IMR-90 (cell line): Measurements from ENCODE around the gene ELL. TPM values are rescaled to one million over a fixed set of nuclear protein-coding genes. Genes with fewer than 3 reads are reported as not detected.

Source experiments
- ATAC-seq: fragments of 200-7000 bp; cut with Tn5 transposase; 2 replicates; pipeline ENCODE4 v1.9.1; 2020; ENCODE audit warnings: low read depth, mild to moderate bottlenecking, moderate library complexity
- BruUV-seq: library from RNA; stranded (reverse); fragments of 400-500 nt; replicated peaks from 2 replicates; lab custom pipeline; 2021; lab: Mats Ljungman, UMichigan
- CTCF ChIA-PET: fragments of 300-600 bp; formaldehyde crosslinking; extraction: SDS; loops from one replicate; lab custom pipeline; 2021; ENCODE audit warnings: antibody characterized with exemption; lab: Yijun Ruan, JAX
- POLR2A ChIA-PET: fragments of 300-600 bp; sonication (Branson Sonifier 250); formaldehyde crosslinking; loops from one replicate; lab custom pipeline; 2022; ENCODE audit warnings: antibody characterized with exemption; ENCODE audit not compliant: unreplicated experiment; lab: Charles Lee
- DNase-seq: peaks from one replicate; pipeline ENCODE4 v3.0.0; 2013
- H2AFZ ChIP-seq: replicated peaks from 2 replicates; pipeline ENCODE3; 2013; ENCODE audit warnings: low read length, mild to moderate bottlenecking; ENCODE audit not compliant: poor library complexity
- H2AK5ac ChIP-seq: 2 replicates; pipeline ENCODE4 v1.6.1; 2013; ENCODE audit warnings: low read depth, low read length, inconsistent platforms
- H2AK9ac ChIP-seq: replicated peaks from 2 replicates; pipeline ENCODE3; 2013; ENCODE audit warnings: mild to moderate bottlenecking, low read depth, low read length, moderate library complexity; ENCODE audit not compliant: poor library complexity
- H2BK120ac ChIP-seq: 2 replicates; pipeline ENCODE4 v1.6.1; 2013; ENCODE audit warnings: low read depth, low read length, inconsistent platforms
- H2BK15ac ChIP-seq: 3 replicates; pipeline ENCODE4 v1.6.1; 2013; ENCODE audit warnings: low read depth, low read length, inconsistent platforms
- H2BK20ac ChIP-seq: 2 replicates; pipeline ENCODE4 v1.6.1; 2013; ENCODE audit warnings: low read depth, mild to moderate bottlenecking, inconsistent platforms, low read length, moderate library complexity
- H2BK5ac ChIP-seq: 2 replicates; pipeline ENCODE4 v1.6.1; 2013; ENCODE audit warnings: mild to moderate bottlenecking, low read depth, low read length, inconsistent platforms; ENCODE audit not compliant: poor library complexity, severe bottlenecking
- H3K14ac ChIP-seq: replicated peaks from 2 replicates; pipeline ENCODE4 v1.6.1; 2013; ENCODE audit warnings: low read depth, low read length, inconsistent platforms
- H3K18ac ChIP-seq: 2 replicates; pipeline ENCODE4 v1.6.1; 2013; ENCODE audit warnings: low read depth, low read length, control low read depth
- H3K23ac ChIP-seq: 2 replicates; pipeline ENCODE4 v1.6.1; 2013; ENCODE audit warnings: low read depth, low read length, inconsistent platforms
- H3K27ac ChIP-seq: 2 replicates; pipeline ENCODE4 v1.5.1; 2013; ENCODE audit warnings: mild to moderate bottlenecking, control low read depth, low read length; ENCODE audit not compliant: insufficient read depth
- H3K27me3 ChIP-seq: 2 replicates; pipeline ENCODE4 v1.6.1; 2013; ENCODE audit warnings: low read length; ENCODE audit not compliant: control insufficient read depth, insufficient read depth
- H3K36me3 ChIP-seq: 2 replicates; pipeline ENCODE4 v1.6.1; 2013; ENCODE audit warnings: low read length, mixed read lengths; ENCODE audit not compliant: control insufficient read depth, insufficient read depth
- H3K4ac ChIP-seq: 2 replicates; pipeline ENCODE4 v1.6.1; 2013; ENCODE audit warnings: low read depth, low read length, inconsistent platforms
- H3K4me1 ChIP-seq: 2 replicates; pipeline ENCODE4 v1.6.1; 2013; ENCODE audit warnings: low read length, mixed read lengths; ENCODE audit not compliant: control insufficient read depth, insufficient read depth
- H3K4me2 ChIP-seq: 2 replicates; pipeline ENCODE4 v1.6.1; 2013; ENCODE audit warnings: low read depth, mild to moderate bottlenecking, control low read depth, low read length, moderate library complexity
- H3K4me3 ChIP-seq: 2 replicates; pipeline ENCODE4 v1.5.1; 2013; ENCODE audit warnings: low read depth, mild to moderate bottlenecking, control low read depth, low read length, moderate library complexity; ENCODE audit not compliant: insufficient read depth
- H3K56ac ChIP-seq: 2 replicates; pipeline ENCODE4 v1.6.1; 2013; ENCODE audit warnings: low read length, inconsistent platforms; ENCODE audit not compliant: insufficient read depth; ENCODE audit errors: extremely low read depth
- H3K79me1 ChIP-seq, 2 experiments: 2 replicates each; pipeline ENCODE4 v1.6.1; 2013; ENCODE audit warnings: low read length in 2 of 2, inconsistent platforms in 1 of 2, low read depth in 1 of 2
- H3K9ac ChIP-seq: 2 replicates; pipeline ENCODE4 v1.6.1; 2013; ENCODE audit warnings: low read depth, low read length, control low read depth
- H3K9me1 ChIP-seq: 2 replicates; pipeline ENCODE4 v1.6.1; 2013; ENCODE audit warnings: low read length, inconsistent platforms; ENCODE audit not compliant: insufficient read depth
- H3K9me3 ChIP-seq: 2 replicates; pipeline ENCODE4 v1.6.1; 2013; ENCODE audit warnings: low read length; ENCODE audit not compliant: control insufficient read depth, insufficient read depth
- H4K20me1 ChIP-seq: 2 replicates; pipeline ENCODE4 v1.6.1; 2013; ENCODE audit warnings: low read length, inconsistent platforms; ENCODE audit not compliant: insufficient read depth
- H4K5ac ChIP-seq: 2 replicates; pipeline ENCODE4 v1.6.1; 2013; ENCODE audit warnings: mild to moderate bottlenecking, low read depth, low read length, control low read depth
- H4K8ac ChIP-seq, 2 experiments: 2 replicates each; pipeline ENCODE4 v1.6.1; 2013; ENCODE audit warnings: low read depth in 2 of 2, low read length in 2 of 2, control low read depth in 1 of 2, inconsistent platforms in 1 of 2
- H4K91ac ChIP-seq: 2 replicates; pipeline ENCODE4 v1.6.1; 2013; ENCODE audit warnings: low read depth, low read length, inconsistent platforms; ENCODE audit not compliant: insufficient read depth
- BHLHE40 ChIP-seq: fragments of 150-350 bp; IDR thresholded peaks from 2 replicates; pipeline ENCODE4 v1.6.1; 2016; ENCODE audit warnings: mild to moderate bottlenecking, low read depth, low read length
- FOS ChIP-seq: fragments of 150-350 bp; IDR thresholded peaks from 2 replicates; pipeline ENCODE4 v1.6.1; 2016; ENCODE audit warnings: low read depth, low read length
- MAFK ChIP-seq: IDR thresholded peaks from 2 replicates; pipeline ENCODE4 v1.6.1; 2012; ENCODE audit warnings: low read depth, low read length, improper control_type of control experiment
- MXI1 ChIP-seq: IDR thresholded peaks from 2 replicates; pipeline ENCODE4 v1.6.1; 2012; ENCODE audit warnings: low read depth, mild to moderate bottlenecking, low read length, moderate library complexity, borderline replicate concordance
- POLR2A ChIP-seq: IDR thresholded peaks from 2 replicates; pipeline ENCODE4 v1.6.1; 2012; ENCODE audit warnings: mild to moderate bottlenecking, low read depth, low read length
- RCOR1 ChIP-seq: IDR thresholded peaks from 2 replicates; pipeline ENCODE4 v1.6.1; 2012; ENCODE audit warnings: mild to moderate bottlenecking, low read length, improper control_type of control experiment; ENCODE audit not compliant: insufficient replicate concordance
- RFX5 ChIP-seq: IDR thresholded peaks from 2 replicates; pipeline ENCODE4 v1.8.0; 2012; ENCODE audit warnings: low read depth, mild to moderate bottlenecking, low read length, moderate library complexity
- WGBS, 2 experiments: methylation state at CpG; one replicate each; pipeline versions ENCODE4 v1.1.5 to v1.1.7; 2013; ENCODE audit warnings: missing lambda C conversion rate in 2 of 2; ENCODE audit not compliant: insufficient read length in 1 of 2; ENCODE audit errors: extremely low coverage in 2 of 2; 5-methylcytosine and 5-hydroxymethylcytosine counted together
- dilution Hi-C: fragments of 300-500 bp; cut with HindIII; formaldehyde crosslinking; loops from one replicate; pipeline ENCODE4 v1.14.3; 2018; ENCODE audit warnings: low sequenced_read_pairs; ENCODE audit not compliant: unreplicated experiment
- in situ Hi-C: fragments of 300-500 bp; cut with MboI; formaldehyde crosslinking; loops from 3 replicates; pipeline ENCODE4 v1.14.3; 2019; ENCODE audit warnings: low sequenced_read_pairs, inconsistent platforms, mixed read lengths
- intact Hi-C: fragments of 100-400 bp; cut with micrococcal nuclease; formaldehyde crosslinking; loops from 2 replicates; pipeline ENCODE4 v1.10.0; 2022
- polyA plus RNA-seq, 3 experiments: library from polyadenylated mRNA; depleted of rRNA; stranded (reverse); fragments of >200 nt; gene quantifications; 2 replicates each; pipeline ENCODE4 v1.2.3, GENCODE V29; 2012; ENCODE audit warnings: low replicate concordance in 1 of 3
- total RNA-seq: library from RNA; depleted of rRNA; stranded (reverse); fragments of >200 nt; gene quantifications from 2 replicates; pipeline ENCODE4 v1.2.3, GENCODE V29; 2012
- TF ChIP-seq, protein P1 (sequence below): conservative IDR thresholded peaks from 2 replicates; pipeline ENCODE4 v1.5.1; 2012; ENCODE audit warnings: mild to moderate bottlenecking, low read depth, low read length, improper control_type of control experiment
- TF ChIP-seq, protein P2 (sequence below): fragments of 150-350 bp; IDR thresholded peaks from 2 replicates; pipeline ENCODE4 v1.6.1; 2016; ENCODE audit warnings: low read depth, mild to moderate bottlenecking, low read length, moderate library complexity, borderline replicate concordance

ELL gene
- total and polyA plus RNA-seq, 2 of the 4 experiments (the other 2 are of a cell fraction) = 6.3 to 13.1 TPM

DNA sequence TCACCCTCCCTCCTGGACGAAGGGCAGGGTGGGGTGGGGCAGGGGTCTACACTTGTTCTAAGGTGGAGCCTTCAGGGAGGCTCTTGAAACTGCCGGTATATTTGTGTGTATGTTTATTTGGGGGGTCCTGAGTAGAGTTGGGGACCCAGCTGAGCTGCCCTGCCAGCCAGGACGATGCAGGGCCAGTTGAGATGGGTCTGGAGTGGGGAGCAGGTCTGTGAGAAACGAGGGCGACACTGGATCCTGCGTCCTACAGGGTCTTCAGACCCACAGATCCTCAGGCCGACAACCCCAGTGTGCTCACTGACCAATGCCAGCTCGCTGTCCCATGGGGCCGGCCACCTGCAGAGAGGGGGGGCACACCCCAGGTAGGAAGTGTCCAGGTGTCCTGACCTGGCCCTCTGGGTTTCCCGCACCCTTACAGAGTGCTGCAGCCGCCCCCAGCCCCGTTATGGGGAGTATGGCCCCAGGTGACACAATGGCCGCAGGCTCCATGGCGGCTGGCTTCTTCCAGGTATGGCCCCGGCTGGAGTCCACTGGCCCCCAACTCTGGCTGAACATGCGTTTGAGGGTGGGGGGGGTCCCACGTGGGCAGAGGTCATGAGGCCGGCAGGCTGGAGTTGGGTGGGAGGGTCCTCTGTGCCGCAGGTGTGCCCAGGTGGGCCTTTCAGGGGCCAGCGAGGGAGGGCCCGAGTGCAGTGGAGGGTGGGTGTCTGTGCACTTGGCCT lies 91.3 kb downstream of the ELL start:
- H3K14ac ChIP-seq = no peak overlapping the region
- H3K27ac ChIP-seq = no peak overlapping the region
- no peaks in the 10 kb centered on the region for H3K9me3 ChIP-seq
- peaks cover 17% of the 10 kb centered on the region for H3K4me1 ChIP-seq
- peaks cover 31% of the 10 kb centered on the region for H4K20me1 ChIP-seq
- ATAC-seq = no peak
- H3K4ac ChIP-seq = no peak overlapping the region
- no peak overlapping the region for H3K9ac ChIP-seq
- H2BK5ac ChIP-seq = no peak overlapping the region
- TF ChIP-seq FOS (no peak), BHLHE40 (no peak), MAFK (no peak), MXI1 (no peak), RCOR1 (no peak), POLR2A (no peak), RFX5 (no peak)
- TF ChIP-seq, protein P1, sequence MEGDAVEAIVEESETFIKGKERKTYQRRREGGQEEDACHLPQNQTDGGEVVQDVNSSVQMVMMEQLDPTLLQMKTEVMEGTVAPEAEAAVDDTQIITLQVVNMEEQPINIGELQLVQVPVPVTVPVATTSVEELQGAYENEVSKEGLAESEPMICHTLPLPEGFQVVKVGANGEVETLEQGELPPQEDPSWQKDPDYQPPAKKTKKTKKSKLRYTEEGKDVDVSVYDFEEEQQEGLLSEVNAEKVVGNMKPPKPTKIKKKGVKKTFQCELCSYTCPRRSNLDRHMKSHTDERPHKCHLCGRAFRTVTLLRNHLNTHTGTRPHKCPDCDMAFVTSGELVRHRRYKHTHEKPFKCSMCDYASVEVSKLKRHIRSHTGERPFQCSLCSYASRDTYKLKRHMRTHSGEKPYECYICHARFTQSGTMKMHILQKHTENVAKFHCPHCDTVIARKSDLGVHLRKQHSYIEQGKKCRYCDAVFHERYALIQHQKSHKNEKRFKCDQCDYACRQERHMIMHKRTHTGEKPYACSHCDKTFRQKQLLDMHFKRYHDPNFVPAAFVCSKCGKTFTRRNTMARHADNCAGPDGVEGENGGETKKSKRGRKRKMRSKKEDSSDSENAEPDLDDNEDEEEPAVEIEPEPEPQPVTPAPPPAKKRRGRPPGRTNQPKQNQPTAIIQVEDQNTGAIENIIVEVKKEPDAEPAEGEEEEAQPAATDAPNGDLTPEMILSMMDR = no peak
- TF ChIP-seq, protein P2, sequence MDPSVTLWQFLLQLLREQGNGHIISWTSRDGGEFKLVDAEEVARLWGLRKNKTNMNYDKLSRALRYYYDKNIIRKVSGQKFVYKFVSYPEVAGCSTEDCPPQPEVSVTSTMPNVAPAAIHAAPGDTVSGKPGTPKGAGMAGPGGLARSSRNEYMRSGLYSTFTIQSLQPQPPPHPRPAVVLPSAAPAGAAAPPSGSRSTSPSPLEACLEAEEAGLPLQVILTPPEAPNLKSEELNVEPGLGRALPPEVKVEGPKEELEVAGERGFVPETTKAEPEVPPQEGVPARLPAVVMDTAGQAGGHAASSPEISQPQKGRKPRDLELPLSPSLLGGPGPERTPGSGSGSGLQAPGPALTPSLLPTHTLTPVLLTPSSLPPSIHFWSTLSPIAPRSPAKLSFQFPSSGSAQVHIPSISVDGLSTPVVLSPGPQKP = no peak
- dilution Hi-C loops = no loop called here
- H3K56ac ChIP-seq = no peak overlapping the region
- no peak overlapping the region for H4K5ac ChIP-seq
- H2AK9ac ChIP-seq = no peak overlapping the region
- H2BK20ac ChIP-seq = no peak overlapping the region
- peaks cover 12% of the 10 kb centered on the region for H3K9me1 ChIP-seq
- no peak overlapping the region for H3K4me3 ChIP-seq
- peaks cover 6% of the 10 kb centered on the region; the same call in 1 of the 2 replicates for H3K36me3 ChIP-seq
- H4K91ac ChIP-seq = no peak overlapping the region
- H3K4me2 ChIP-seq = no peak overlapping the region
- no peak overlapping the region for H2BK15ac ChIP-seq
- H2BK120ac ChIP-seq = no peak overlapping the region
- no peak overlapping the region for H3K23ac ChIP-seq
- H3K18ac ChIP-seq = no peak overlapping the region
- H4K8ac ChIP-seq = no peak overlapping the region
- H2AFZ ChIP-seq = no peak overlapping the region
- ChIA-PET POLR2A (interaction anchor here (1.0 kb wide), 1 partner anchor 9 kb away, joined by 3 read pairs; no protein-coding TSS in a partner anchor), CTCF (no interaction called here)
- peaks cover 5 to 51% of the 10 kb centered on the region in 2 experiments; a peak in 3 of 4 replicates for H3K79me1 ChIP-seq
- 81% methylated on average over 8 of the region's 21 CpGs; no CpG with 5 or more reads in 1 of the 2 experiments for WGBS, 2 experiments
- DNase-seq = no peak
- in situ Hi-C loops = no loop called here
- intact Hi-C loops = no loop called here
- H2AK5ac ChIP-seq = no peak overlapping the region; the same call in 1 of the 2 replicates
- H3K27me3 ChIP-seq = no peaks in the 10 kb centered on the region
- BruUV-seq = no TSS peak
